NCI-H774 (cell line): ENCODE results near the gene CFAP298.
A peak's percentile ranks its signal among the peaks of the same experiment; 100 is the strongest.
"Not testable (repeated sequence)": the region's sequence is repeated elsewhere in the genome, so short reads cannot be mapped to it uniquely, and the experiment has no call there.

ENCODE experiments used
- DNase-seq: peaks from one replicate; lab custom pipeline; 2025; lab: John Stamatoyannopoulos, UW

The CFAP298 gene, protein sequence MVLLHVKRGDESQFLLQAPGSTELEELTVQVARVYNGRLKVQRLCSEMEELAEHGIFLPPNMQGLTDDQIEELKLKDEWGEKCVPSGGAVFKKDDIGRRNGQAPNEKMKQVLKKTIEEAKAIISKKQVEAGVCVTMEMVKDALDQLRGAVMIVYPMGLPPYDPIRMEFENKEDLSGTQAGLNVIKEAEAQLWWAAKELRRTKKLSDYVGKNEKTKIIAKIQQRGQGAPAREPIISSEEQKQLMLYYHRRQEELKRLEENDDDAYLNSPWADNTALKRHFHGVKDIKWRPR

DNA sequence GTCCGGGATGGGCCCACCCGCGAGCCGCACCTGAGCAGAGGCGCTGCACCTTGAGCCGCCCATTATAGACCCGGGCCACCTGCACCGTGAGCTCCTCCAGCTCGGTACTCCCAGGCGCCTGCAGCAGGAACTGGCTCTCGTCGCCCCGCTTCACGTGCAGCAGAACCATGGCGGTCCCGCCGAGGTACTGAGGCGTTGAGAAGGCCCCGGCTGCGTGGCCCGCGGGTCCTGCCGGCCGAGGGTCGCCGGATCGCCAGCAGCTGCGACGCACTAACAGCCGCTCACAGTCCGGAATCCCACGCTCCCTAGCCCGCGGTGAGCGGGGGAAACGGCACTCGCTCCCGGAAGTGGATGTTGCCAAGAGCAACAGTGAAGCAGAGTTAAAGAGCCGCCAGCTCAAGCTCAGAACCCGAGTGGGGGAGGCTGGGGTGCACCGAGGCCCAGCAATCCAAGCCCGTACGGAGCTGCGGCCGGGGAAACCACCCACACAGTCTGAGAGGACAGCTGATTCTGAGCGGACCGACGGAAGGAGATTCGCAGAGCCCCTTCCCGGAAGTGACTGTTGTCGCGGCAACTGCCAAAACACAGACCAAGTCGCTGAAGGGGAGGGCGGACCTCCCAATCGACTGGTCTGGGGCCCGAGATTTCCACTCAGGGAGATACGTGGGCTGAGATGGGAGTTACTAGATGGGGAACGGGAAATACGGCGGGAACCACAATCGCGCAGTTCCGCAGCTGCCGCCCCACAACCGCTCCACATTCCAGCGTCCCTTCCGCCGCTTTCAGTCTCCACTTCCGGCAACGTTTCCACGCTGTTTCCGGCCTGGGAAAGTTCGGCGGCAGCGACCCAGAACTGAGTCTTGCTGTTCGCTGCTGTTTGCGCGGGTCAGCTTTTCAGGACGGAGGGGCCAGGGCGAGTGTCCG is at the start of gene CFAP298:
TSS of gene CFAP298 (minus strand) at position 303 of the 924 bp plus-strand sequence. CDS start at position 169, 134 bp downstream.
- peak; percentile 80 for DNase-seq

DNA sequence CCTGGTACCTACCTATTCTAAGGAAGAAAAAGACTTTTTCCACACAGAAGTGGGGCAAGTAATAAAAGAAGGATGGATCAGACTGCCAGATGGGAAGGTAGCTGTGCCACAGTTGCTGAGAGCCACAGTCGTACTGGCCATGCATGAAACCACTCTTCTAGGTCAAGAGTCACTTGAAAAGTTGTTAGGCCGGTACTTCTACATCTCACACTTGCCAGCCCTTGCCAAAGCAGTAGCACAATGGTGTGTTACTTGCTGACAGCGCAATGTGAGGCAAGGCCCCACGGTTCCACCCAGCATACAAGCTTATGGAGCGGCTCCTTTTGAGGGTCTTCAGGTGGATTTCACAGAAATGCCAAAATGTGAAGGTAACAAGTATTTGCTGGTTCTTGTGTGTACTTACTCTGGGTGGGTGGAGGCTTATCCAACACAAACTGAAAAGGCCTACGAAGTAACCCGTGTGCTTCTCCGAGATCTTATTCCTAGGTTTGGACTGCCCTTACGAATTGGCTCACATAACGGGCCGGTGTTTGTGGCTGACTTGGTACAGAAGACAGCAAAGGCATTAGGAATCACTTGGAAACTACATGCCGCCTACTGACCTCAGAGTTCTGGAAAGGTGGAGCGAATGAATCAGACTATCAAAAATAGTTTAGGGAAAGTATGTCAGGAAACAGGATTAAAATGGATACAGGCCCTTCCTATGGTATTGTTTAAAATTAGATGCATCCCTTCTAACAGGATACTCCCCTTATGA is 49.0 kb upstream of the CFAP298 start:
- not testable (repeated sequence) for DNase-seq

- DNase-seq: no peak
Measured at GRCh38 chr21:32658524-32658923, 46.3 kb upstream of the CFAP298 start.

GRCh38 chr21:32653326-32653901 is 41.2 kb upstream of the CFAP298 start:
- no peak for DNase-seq

DNA sequence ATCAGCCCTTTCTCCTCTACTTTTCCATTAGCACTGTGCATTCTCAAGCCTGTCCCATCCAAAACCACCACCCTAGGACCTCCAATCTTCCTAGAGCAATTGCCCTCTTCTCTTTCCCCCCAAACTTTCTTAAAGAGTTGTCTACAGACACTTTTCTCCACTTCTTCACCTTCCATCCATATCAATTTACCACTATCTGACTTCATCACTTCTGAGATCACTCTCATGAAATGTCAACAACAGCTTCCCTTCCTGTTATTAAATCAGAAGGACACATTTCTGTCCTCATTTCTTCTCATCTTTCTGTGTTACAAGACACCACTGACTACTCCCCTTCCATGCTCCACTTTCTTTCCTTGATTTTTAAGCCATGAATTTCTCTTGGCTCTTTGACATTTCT is 36.0 kb upstream of the CFAP298 start:
- DNase-seq: no peak

DNA sequence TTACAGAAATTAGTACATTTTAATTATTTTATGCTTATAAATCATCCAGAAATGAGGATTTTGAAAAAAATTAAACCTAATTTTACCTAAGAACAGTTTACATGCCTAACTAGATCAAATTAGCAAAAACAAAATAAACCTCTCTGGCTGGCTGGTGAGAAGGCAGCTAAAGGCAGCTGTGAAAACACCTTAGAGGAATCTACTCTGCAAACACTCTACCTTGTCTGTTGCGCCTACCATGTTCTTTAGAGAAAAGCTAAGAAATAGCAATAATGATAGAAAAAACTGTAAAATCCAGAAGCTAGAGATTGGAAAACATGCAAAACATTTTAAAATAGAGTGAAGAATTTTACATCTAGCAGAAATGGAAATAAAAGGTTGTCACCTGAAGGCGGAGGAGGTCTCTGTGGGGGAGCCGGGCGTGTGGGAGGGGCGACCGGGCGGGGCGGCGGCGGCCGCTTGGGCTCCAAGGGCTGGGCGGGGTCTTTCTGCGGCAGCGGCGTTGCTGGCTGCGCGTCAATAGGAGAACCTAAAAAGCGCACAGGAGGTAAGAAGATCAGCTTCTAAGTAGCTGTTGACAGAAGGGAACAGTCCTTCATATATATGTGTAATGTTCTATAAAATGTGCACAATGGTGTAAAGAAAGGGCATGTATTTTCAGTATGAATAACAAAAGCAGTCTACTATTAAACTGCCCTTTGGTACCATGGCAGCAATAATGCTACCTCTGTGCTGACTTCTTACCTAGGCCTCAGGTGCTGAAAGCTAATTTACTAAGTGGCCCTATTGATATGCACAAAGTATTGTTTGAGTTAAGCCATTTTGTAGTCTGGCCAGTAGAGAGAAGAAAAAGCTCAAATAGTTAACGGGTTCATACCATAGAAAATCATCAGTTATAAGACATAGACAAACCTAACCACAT is 33.3 kb upstream of the CFAP298 start:
- DNase-seq: no peak

GRCh38 chr21:32641710-32642698 is 29.8 kb upstream of the CFAP298 start:
- DNase-seq: no peak

DNA sequence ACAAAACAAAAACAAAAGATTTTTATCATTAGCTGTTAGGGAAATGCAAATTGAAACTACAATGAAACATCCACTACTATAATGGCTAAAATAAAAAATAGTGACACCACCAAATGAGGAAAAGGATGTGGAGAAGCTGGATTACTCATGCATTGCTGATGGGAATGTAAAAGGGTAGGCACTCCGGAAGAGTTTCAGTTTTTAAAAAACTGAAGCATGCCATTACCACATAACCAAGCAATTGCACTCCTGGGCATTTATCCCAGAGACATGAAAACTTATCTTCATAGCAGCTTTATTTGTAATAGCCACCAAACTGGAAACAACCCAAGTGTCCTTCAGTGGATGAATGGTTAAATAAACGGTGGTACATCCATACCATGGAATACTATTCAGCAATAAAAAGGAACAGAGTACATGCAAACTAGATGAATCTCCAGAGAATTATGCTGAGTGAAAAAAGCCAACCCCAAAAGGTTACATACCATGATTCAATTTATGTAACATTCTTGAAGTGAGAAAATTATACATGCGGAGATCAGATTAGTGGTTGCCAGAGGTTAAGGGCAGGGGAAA is 14.5 kb upstream of the CFAP298 start:
- DNase-seq: no peak

DNA sequence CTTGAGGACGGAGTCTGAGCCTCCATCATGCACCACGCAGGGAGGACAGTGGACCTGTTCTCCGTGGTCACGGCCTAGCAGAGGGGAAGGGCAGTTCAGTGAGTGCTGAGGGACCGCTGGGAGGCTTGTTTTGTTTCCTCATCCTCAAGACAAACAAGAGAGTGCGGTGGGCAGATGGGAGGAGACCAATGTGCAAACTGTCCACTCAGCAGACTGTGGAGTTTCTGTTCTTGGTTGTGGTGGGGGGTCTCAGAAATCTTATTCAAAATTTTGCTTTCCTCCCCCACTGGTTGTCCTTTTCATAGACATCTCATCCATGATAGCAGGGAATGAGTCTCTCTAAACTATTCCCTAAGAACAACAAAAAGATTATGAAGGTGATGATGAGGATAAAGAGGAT is 6.0 kb upstream of the CFAP298 start:
- not testable (repeated sequence) for DNase-seq

DNA sequence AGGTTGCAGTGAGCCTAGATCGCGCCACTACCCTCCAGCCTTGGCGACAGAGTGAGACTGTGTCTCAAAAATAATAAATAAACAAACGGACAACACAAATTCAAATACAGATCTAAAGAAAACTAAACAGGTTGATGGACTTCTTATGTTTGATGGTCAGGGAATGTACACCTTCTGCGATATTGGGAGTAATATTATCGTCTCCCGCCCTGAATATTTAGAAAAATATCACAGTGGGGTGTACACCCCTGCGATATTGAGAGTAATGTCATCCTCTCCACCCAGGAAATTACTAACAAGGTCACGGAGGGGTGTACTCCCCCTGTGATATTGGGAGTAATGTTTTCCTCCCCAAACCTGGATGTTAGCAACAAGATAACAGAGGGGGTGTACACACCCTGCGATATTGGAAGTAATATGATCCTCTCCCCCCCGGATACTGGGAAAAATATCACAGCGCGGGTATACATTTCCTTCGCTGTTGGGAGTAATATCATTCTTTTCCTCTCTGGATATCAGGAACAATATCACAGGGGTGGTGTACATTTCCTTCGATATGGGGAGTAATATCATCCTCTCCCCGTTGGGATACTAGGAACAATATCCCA is 1.4 kb upstream of the CFAP298 start:
- DNase-seq: no peak

DNA sequence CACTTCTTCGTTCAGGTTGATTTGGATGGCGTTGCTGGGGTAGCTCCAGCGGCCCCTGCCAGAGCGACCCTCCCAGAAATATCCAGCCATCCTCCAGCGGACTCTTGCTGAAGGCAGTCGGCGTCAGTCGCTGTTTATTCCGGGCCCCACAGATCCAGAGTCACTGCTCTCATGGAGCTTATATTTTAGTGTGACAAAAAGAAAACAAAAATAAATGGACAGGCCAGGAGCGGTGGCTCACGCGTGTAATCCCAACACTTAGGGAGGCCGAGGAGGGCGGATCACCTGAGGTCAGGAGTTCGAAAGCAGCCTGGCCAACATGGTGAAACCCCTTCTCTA is 791 bp upstream of the CFAP298 start:
- DNase-seq: no peak

DNA sequence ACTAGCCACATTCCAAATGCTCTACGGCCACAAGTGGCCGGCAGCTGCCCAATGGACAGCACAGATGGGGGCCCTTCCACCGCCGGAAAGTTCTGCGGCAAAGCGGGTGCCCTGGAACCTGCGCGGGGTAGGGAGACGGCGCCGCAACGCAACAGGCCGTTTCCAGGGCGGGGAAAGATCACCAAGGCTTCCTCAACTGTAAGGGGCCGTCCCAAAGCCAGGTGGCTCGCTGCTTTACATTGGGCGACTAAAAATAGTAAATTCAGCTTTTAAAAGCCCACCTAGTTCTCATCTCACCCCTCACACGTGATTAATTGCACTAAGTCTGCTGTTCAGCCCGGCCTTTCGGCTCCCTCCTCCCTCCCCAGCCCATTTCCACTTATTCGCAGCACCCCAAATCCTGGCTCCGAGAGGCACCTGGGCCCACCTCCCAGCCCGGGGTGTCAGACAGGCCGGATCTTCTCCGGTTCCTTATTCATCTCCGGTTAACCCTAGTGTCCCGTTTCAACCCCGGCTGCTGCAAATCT is 643 bp downstream of the CFAP298 start:
- DNase-seq: peak; percentile 6

GRCh38 chr21:32610940-32611339 is 1.2 kb downstream of the CFAP298 start:
- DNase-seq: not testable (repeated sequence)

DNA sequence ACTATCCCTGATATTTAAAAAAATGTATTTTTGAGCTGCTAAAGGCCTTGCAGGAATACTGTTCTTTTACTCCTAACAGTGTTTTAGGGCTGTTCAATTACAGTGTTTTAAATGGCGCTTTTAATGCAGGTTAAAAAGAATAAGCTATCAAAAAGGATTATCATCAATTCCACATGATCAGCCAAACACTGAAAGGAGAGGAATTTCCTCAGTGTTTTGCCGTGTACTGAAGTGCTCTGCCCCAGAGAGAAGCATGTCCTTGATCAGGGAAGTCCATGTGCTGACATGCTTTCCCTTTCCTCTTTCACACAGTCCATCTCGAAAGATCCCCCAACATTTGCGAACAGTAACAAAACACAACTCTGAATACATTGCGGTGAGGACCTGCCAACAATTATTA is 3.3 kb downstream of the CFAP298 start:
- no peak for DNase-seq

DNA sequence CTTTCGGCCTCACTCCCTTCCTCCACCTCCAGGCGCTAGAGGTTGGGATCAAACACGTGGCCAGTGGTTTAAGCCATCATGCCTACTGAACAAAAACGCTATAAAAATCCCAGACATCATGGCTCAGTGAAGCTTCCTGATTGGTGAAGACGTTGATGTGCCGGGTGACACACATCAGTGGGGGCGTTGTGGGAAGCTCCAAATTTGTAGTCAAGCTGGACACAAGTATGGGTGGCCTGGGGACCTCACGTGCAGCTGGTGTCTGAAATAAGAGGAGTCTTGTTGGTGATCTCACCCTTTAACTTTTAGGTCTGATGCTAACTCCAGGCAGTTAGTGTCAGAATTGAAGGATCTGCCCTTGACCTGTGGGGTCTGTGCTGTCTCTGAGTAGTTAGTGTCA is 6.7 kb downstream of the CFAP298 start:
- no peak for DNase-seq

GRCh38 chr21:32604464-32604863 is 7.7 kb downstream of the CFAP298 start:
- DNase-seq: peak; percentile 1

DNA sequence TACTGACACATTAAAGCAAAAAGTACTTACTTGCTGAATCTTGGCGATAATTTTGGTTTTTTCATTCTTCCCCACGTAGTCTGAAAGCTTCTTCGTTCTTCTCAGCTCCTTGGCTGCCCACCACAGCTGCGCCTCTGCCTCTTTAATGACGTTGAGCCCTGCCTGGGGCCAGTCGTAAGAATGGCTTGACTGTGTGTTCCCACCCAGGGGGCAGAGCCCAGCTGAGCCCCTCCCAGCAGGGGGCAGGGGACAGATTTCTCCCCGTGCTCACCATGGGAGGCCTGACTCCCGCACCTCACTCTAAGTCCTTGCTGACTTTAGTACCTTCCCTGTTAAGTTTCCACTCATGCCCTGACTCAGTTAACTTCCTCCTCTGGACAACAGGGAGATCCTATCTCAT is 9.0 kb downstream of the CFAP298 start:
- DNase-seq: no peak

- no peak for DNase-seq
Measured at GRCh38 chr21:32602099-32602498, 10.1 kb downstream of the CFAP298 start.

DNA sequence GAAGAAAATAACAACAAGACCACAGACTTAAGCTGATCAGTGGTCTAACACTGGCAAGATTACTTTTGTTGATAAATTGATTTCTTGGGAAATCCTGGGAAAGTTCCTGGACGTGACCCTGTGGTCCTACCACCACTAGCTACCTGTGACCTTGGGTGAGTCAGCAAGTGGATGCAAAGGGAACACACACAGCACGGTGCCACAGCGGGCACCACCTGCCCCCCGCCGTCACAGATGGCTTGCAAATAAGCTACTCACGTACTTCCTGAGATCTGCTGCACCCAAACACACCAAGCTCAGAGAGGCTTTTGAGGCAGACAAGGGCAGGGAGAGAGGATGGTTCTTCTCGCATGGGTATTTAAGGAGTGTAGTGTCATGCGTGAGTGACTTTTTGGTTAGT is 12.7 kb downstream of the CFAP298 start:
- DNase-seq: no peak
